Measurements from ENCODE around the gene FAM180A. TPM values are rescaled to one million over a fixed set of nuclear protein-coding genes. Genes with fewer than 3 reads are reported as not detected.

FAM180A gene
- total RNA-seq, 1 donor from 2014 or later, result not detected

DNA sequence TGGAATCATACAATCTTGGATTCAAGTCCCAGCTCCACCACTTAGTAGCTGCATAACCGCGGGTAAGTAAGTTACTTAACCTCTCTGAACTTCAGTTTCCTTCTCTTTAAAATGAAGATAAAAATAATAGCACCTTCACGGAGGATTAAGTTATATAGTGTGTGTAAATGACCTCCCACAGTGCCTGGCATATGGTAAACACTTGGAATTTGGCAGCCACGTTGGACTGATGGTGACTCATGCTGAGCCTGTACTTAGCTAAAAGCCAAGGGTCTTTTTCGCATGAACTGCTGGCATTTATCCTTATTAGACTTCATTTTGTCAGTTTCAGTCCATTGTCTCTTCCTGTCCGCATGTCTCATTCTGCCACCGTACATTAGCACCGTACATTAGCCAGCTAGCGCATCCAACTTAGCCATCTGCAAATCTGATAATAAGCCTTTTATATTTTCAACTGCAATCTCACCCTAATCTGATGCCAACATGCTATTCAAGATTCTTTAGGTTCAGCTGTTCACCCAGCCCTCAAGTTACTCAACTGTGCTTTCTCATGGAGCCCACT is 31.9 kb downstream of the FAM180A start:
- peak; percentile 33 for DNase-seq (ENCODE audit: low read depth)
- TF ChIP-seq, protein P1, sequence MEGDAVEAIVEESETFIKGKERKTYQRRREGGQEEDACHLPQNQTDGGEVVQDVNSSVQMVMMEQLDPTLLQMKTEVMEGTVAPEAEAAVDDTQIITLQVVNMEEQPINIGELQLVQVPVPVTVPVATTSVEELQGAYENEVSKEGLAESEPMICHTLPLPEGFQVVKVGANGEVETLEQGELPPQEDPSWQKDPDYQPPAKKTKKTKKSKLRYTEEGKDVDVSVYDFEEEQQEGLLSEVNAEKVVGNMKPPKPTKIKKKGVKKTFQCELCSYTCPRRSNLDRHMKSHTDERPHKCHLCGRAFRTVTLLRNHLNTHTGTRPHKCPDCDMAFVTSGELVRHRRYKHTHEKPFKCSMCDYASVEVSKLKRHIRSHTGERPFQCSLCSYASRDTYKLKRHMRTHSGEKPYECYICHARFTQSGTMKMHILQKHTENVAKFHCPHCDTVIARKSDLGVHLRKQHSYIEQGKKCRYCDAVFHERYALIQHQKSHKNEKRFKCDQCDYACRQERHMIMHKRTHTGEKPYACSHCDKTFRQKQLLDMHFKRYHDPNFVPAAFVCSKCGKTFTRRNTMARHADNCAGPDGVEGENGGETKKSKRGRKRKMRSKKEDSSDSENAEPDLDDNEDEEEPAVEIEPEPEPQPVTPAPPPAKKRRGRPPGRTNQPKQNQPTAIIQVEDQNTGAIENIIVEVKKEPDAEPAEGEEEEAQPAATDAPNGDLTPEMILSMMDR (conservative IDR thresholded peaks at IDR 0.05; ENCODE audit: low read depth, low read length), result no peak

DNA sequence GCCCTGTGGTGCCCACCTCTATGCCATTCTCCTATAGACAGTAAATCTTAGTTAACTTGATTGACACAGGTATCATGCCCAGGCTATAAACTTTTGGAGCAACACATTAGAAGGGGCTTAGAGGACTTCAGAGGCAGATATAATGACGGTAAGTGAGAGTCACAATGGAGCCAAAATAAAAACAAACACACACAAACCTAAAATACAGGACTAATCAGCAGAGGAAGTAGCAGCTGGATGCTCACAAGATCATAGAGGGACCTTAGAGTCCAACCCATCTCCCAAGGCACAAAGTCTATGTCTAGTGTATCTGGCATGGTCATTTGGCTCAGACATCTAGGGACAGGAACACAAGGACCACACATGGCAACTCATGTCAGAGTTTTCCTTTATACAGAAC is 32.9 kb downstream of the FAM180A start:
- no peak overlapping the region for H3K4me3 ChIP-seq (ENCODE audit: low read depth, low read length)
- no peak for DNase-seq (ENCODE audit: low read depth)
- TF ChIP-seq, protein P1 (conservative IDR thresholded peaks at IDR 0.05; ENCODE audit: low read depth, low read length), result no peak

More for the DNA sequence above, 31.9 kb downstream of the FAM180A start:
- no peak overlapping the region for H3K4me3 ChIP-seq (ENCODE audit: low read depth, low read length)

DNA sequence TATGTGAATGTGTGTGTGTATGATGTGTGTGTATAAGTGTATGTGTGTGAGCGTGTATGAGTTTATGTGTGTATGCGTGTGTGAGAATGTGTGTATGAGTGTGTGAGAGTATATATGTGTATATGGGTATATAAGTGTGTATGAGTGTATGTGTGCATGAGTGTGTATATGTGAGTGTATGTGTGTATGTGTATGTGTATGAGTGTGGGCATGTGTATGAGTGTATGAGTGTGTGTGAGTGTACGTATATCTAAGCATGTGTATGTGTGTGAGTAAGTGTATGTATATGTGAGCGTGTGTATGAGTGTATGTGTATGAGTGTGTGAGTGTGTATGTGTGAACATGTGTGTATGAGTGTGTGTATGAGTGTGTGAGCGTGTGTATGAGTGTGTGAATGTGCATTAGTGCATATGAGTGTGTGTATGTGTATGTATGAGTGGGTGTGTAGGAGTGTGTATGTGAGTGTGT is 33.5 kb downstream of the FAM180A start:
- no peak overlapping the region for H3K4me3 ChIP-seq (ENCODE audit: low read depth, low read length)
- no peak for DNase-seq (ENCODE audit: low read depth)
- TF ChIP-seq, protein P1 (conservative IDR thresholded peaks at IDR 0.05; ENCODE audit: low read depth, low read length), result no peak

DNA sequence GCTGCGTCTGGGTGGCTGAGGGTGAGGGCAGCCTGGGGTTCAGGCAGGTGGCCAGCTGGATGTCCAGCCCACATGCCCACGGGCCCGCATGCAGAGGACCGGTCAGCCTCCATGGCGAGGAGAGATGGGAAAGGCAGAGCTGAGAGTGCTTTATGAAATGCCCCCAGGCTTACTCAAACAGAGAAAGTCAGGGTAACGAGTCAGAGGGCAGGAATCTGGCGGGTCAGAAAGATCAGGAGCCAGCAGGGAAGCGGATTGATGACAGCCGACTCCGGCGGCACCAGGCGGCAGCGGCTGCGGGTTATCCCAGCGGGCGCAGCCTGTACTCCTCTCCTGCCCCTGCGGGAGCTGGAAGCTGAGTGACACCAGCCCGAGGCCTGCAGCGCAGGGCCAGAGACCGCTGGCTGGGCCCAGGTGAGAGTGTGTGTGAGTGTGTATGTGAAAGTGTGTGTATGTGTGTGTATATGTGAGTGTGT is 34.0 kb downstream of the FAM180A start:
- TF ChIP-seq, protein P1 (conservative IDR thresholded peaks at IDR 0.05; ENCODE audit: low read depth, low read length), result no peak
- DNase-seq (ENCODE audit: low read depth), result no peak
- no peak overlapping the region for H3K4me3 ChIP-seq (ENCODE audit: low read depth, low read length)

DNA sequence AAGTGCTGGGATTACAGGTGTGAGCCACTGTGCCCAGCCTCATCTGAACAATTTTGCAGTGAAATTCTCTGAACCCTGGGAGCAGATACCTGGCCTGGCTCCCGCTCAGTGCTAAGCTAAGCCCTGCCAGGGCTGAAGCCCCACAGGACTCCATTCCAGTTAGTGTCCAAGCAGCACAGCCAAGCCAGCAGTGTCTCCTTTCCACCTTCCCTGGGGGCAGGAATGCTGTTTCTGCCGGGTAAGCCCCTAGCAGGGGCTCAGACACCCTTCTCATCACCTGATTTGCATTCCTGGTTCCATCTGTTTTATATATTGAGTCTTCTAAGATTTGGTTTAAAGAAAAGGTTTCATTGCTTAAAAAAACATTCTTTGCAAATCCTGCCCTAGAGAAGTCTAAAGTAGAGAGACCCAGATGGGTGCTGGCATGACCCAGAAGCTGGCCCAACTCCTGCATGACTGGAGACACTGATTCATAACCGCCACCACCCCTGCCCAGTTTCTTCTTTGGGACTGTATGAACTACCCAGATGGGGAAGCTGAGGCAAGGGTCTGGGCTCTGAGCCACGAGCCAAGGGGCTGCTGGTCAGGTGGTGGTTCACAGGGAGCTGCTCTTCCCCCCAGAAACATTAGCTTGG is 34.7 kb downstream of the FAM180A start:
- TF ChIP-seq, protein P1 (conservative IDR thresholded peaks at IDR 0.05; ENCODE audit: low read depth, low read length), result no peak
- DNase-seq (ENCODE audit: low read depth), result no peak
- no peak overlapping the region for H3K4me3 ChIP-seq (ENCODE audit: low read depth, low read length)

DNA sequence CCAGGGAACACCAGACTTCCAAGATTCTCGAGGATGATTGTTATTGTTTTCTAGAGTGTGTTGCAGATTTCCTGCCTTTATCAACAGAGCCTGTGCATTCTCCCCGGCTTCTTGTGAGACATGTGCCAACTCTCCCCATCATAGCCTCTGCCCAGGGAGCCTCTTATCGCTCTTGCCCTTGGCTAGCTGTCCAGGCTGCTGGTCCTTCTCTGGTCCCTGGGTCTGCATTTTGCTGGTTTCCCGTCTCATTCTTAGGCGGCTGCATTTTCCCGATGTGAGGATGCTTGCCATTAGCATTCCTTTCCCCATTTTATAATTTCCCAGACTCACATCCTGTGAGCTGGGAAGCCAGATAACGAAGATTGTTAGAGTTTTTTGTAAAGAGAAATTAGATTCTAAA is 35.8 kb downstream of the FAM180A start:
- H3K4me3 ChIP-seq (ENCODE audit: low read depth, low read length), result no peak overlapping the region
- no peak for DNase-seq (ENCODE audit: low read depth)
- TF ChIP-seq, protein P1 (conservative IDR thresholded peaks at IDR 0.05; ENCODE audit: low read depth, low read length), result no peak
